Liver (tissue), 9 donors: Measurements from ENCODE around the gene PISD. TPM values are rescaled to one million over a fixed set of nuclear protein-coding genes. Genes with fewer than 3 reads are reported as not detected.
"Not testable (repeated sequence)": the region's sequence is repeated elsewhere in the genome, so short reads cannot be mapped to it uniquely, and the experiment has no call there.

Experiments used
- DNase-seq: peaks from one replicate; pipeline ENCODE4 v3.0.0-alpha.2; 2017; ENCODE audit warnings: low spot score
- H3K27ac ChIP-seq, 2 donors: one replicate each; pipeline ENCODE4 v1.7.0; 2013; ENCODE audit warnings: inconsistent platforms in 2 of 2, low read length in 2 of 2, control low read depth in 1 of 2, low read depth in 1 of 2, mild to moderate bottlenecking in 1 of 2
- H3K27me3 ChIP-seq, 4 donors: one replicate each; pipeline versions ENCODE4 v1.6.1 to v1.7.0; 2013; ENCODE audit warnings: low read length in 3 of 4, inconsistent platforms in 1 of 4, mild to moderate bottlenecking in 1 of 4, moderate library complexity in 1 of 4; ENCODE audit not compliant: control insufficient read depth in 4 of 4, insufficient read depth in 4 of 4
- H3K36me3 ChIP-seq, 4 donors: one replicate each; pipeline versions ENCODE4 v1.6.1 to v1.7.0; 2013; ENCODE audit warnings: low read length in 3 of 4, mild to moderate bottlenecking in 3 of 4, low read depth in 1 of 4, moderate library complexity in 1 of 4; ENCODE audit not compliant: control insufficient read depth in 4 of 4, insufficient read depth in 3 of 4
- H3K4me1 ChIP-seq, 4 donors: one replicate each; pipeline versions ENCODE4 v1.6.1 to v1.7.0; 2013; ENCODE audit warnings: low read length in 3 of 4, mild to moderate bottlenecking in 3 of 4, moderate library complexity in 1 of 4; ENCODE audit not compliant: control insufficient read depth in 4 of 4, insufficient read depth in 4 of 4
- H3K4me3 ChIP-seq, 3 donors: one replicate each; pipeline versions ENCODE4 v1.6.1 to v1.7.0; 2013; ENCODE audit warnings: low read length in 3 of 3, control low read depth in 1 of 3, low read depth in 1 of 3, mild to moderate bottlenecking in 1 of 3
- H3K9ac ChIP-seq, 2 donors: one replicate each; pipeline ENCODE4 v1.7.0; 2013; ENCODE audit warnings: low read length in 2 of 2, mild to moderate bottlenecking in 2 of 2, moderate library complexity in 2 of 2, control low read depth in 1 of 2, low read depth in 1 of 2
- H3K9me3 ChIP-seq, 4 donors: one replicate each; pipeline versions ENCODE4 v1.6.1 to v1.7.0; 2013; ENCODE audit warnings: low read length in 3 of 4; ENCODE audit not compliant: control insufficient read depth in 4 of 4
- ATF3 ChIP-seq: IDR thresholded peaks from 2 replicates; pipeline ENCODE4 v1.6.1; 2016; ENCODE audit warnings: antibody characterized with exemption
- EGR1 ChIP-seq, 2 donors: IDR thresholded peaks; 2 replicates each; pipeline ENCODE4 v1.6.1; 2016 to 2018; ENCODE audit warnings: antibody characterized with exemption in 2 of 2, low read depth in 2 of 2
- FOXA1 ChIP-seq: IDR thresholded peaks from 2 replicates; pipeline ENCODE4 v1.6.1; 2016; ENCODE audit warnings: antibody characterized with exemption
- FOXA2 ChIP-seq: IDR thresholded peaks from 2 replicates; pipeline ENCODE4 v1.6.1; 2016; ENCODE audit warnings: antibody characterized with exemption
- GABPA ChIP-seq, 2 donors: IDR thresholded peaks in 1 of 2; conservative IDR thresholded peaks in 1 of 2; 2 replicates each; pipeline ENCODE4 v1.6.1; 2016; ENCODE audit warnings: antibody characterized with exemption in 2 of 2, mild to moderate bottlenecking in 1 of 2, moderate library complexity in 1 of 2
- HNF4A ChIP-seq, 2 donors: conservative IDR thresholded peaks; 2 replicates each; pipeline ENCODE4 v1.6.1; 2016; ENCODE audit warnings: antibody characterized with exemption in 2 of 2, mild to moderate bottlenecking in 2 of 2
- HNF4G ChIP-seq: IDR thresholded peaks from 2 replicates; pipeline ENCODE4 v1.6.1; 2016; ENCODE audit warnings: antibody characterized with exemption
- JUND ChIP-seq, 2 donors: IDR thresholded peaks; 2 replicates each; pipeline ENCODE4 v1.6.1; 2016; ENCODE audit warnings: antibody characterized with exemption in 2 of 2
- MAX ChIP-seq: IDR thresholded peaks from 2 replicates; pipeline ENCODE4 v1.6.1; 2016; ENCODE audit warnings: antibody characterized with exemption
- RAD21 ChIP-seq, 2 donors: IDR thresholded peaks; 2 replicates each; pipeline ENCODE4 v1.6.1; 2016; ENCODE audit warnings: antibody characterized with exemption in 2 of 2, mild to moderate bottlenecking in 2 of 2
- REST ChIP-seq: IDR thresholded peaks from 2 replicates; pipeline ENCODE4 v1.6.1; 2016; ENCODE audit warnings: antibody characterized with exemption, mild to moderate bottlenecking
- RXRA ChIP-seq, 2 donors: IDR thresholded peaks; 2 replicates each; pipeline ENCODE4 v1.6.1; 2017 to 2018; ENCODE audit warnings: antibody characterized with exemption in 2 of 2, mild to moderate bottlenecking in 1 of 2
- SP1 ChIP-seq: IDR thresholded peaks from 2 replicates; pipeline ENCODE4 v1.6.1; 2018; ENCODE audit warnings: antibody characterized with exemption, mild to moderate bottlenecking
- TAF1 ChIP-seq: conservative IDR thresholded peaks from 2 replicates; pipeline ENCODE4 v1.6.1; 2016; ENCODE audit warnings: antibody characterized with exemption, mild to moderate bottlenecking
- YY1 ChIP-seq: IDR thresholded peaks from 2 replicates; pipeline ENCODE4 v1.6.1; 2016; ENCODE audit warnings: antibody characterized with exemption, mild to moderate bottlenecking
- WGBS: extraction: QIAGEN DNeasy Blood & Tissue Kit; methylation state at CpG from one replicate; pipeline ENCODE4 v1.1.7; 2013; 5-methylcytosine and 5-hydroxymethylcytosine counted together
- polyA plus RNA-seq, 2 donors: library from polyadenylated mRNA; stranded (reverse) in 1 of 2; unstranded in 1 of 2; fragments of 200-250 nt in 1 of 2; fragments of >200 nt in 1 of 2; fragmentation: Nextera tagmentation in 1 of 2; extraction: Ambion mirVana in 1 of 2; gene quantifications; one replicate each; pipeline versions ENCODE4 v1.2.1 to v1.2.3, GENCODE V29; 2013 to 2015
- total RNA-seq, 2 donors: library from RNA; depleted of rRNA; stranded (reverse); fragments of >200 nt; gene quantifications; one replicate each; pipeline ENCODE4 v1.2.3, GENCODE V29; 2014
- TF ChIP-seq, protein P1 (sequence below): IDR thresholded peaks from 2 replicates; pipeline ENCODE4 v1.6.1; 2016; ENCODE audit warnings: antibody characterized with exemption
- donor health status: healthy.
- donor health status: healthy.
- donor health status: healthy.
- donor health status: healthy.
- donor health status: healthy.

Gene PISD
- total and polyA plus RNA-seq, 4 donors: 14.7 to 28.3 (median 20.4) TPM

- peaks cover 8 to 33% (median 20%) of the 10 kb centered on the region in 4 donors for H3K36me3 ChIP-seq
- no peaks in the 10 kb centered on the region for H3K27me3 ChIP-seq
- WGBS: 84% methylated on average over 8 of the region's 8 CpGs
- no peaks in the 10 kb centered on the region for H3K9me3 ChIP-seq
- no peak for DNase-seq
- TF ChIP-seq GABPA (IDR thresholded peaks at IDR 0.05 in 1 of 2, conservative IDR thresholded peaks at IDR 0.05 in 1 of 2) (no peak), ATF3 (no peak), FOXA1 (no peak), FOXA2 (no peak), YY1 (no peak), RAD21 (IDR thresholded peaks at IDR 0.05) (no peak)
- TF ChIP-seq, protein P1, sequence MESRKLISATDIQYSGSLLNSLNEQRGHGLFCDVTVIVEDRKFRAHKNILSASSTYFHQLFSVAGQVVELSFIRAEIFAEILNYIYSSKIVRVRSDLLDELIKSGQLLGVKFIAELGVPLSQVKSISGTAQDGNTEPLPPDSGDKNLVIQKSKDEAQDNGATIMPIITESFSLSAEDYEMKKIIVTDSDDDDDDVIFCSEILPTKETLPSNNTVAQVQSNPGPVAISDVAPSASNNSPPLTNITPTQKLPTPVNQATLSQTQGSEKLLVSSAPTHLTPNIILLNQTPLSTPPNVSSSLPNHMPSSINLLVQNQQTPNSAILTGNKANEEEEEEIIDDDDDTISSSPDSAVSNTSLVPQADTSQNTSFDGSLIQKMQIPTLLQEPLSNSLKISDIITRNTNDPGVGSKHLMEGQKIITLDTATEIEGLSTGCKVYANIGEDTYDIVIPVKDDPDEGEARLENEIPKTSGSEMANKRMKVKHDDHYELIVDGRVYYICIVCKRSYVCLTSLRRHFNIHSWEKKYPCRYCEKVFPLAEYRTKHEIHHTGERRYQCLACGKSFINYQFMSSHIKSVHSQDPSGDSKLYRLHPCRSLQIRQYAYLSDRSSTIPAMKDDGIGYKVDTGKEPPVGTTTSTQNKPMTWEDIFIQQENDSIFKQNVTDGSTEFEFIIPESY: no peak
- H3K9ac ChIP-seq: no peak overlapping the region
- no peaks in the 10 kb centered on the region for H3K4me1 ChIP-seq
- no peak overlapping the region for H3K27ac ChIP-seq
- H3K4me3 ChIP-seq: no peak overlapping the region
These were observed 45.5 kb upstream of the PISD start for GRCh38 chr22:31707519-31707918.

GRCh38 chr22:31695423-31695822 is 33.4 kb upstream of the PISD start:
- DNase-seq: no peak

GRCh38 chr22:31694046-31694445 is 32.0 kb upstream of the PISD start:
- not testable (repeated sequence) for H3K9me3 ChIP-seq, H3K4me3 ChIP-seq, H3K27me3 ChIP-seq, H3K9ac ChIP-seq, H3K4me1 ChIP-seq, H3K27ac ChIP-seq, DNase-seq
- H3K36me3 ChIP-seq: peaks cover 10 to 40% (median 20%) of the 10 kb centered on the region in 4 donors
- 97% methylated on average over 11 of the region's 11 CpGs for WGBS

More at GRCh38 chr22:31695423-31695822, 33.4 kb upstream of the PISD start:
- 83% methylated on average over 4 of the region's 4 CpGs for WGBS
- H3K27me3 ChIP-seq: no peaks in the 10 kb centered on the region
- peaks cover 8 to 44% (median 23%) of the 10 kb centered on the region in 4 donors for H3K36me3 ChIP-seq
- H3K4me3 ChIP-seq: no peak overlapping the region
- no peak overlapping the region for H3K27ac ChIP-seq
- H3K4me1 ChIP-seq: no peaks in the 10 kb centered on the region
- no peak overlapping the region for H3K9ac ChIP-seq
- no peak for TF ChIP-seq TAF1
- TF ChIP-seq RXRA (IDR thresholded peaks at IDR 0.05): no peak
- no peak for TF ChIP-seq REST
- no peak for TF ChIP-seq ATF3
- TF ChIP-seq YY1: no peak
- TF ChIP-seq EGR1 (IDR thresholded peaks at IDR 0.05; ENCODE audit: low read depth in 2 of 2): no peak
- no peak for TF ChIP-seq SP1
- no peak for TF ChIP-seq HNF4G
- TF ChIP-seq MAX: no peak
- no peak for TF ChIP-seq RAD21 (IDR thresholded peaks at IDR 0.05)
- no peak for TF ChIP-seq HNF4A (conservative IDR thresholded peaks at IDR 0.05)
- TF ChIP-seq JUND (IDR thresholded peaks at IDR 0.05): no peak
- TF ChIP-seq FOXA2: no peak
- no peaks in the 10 kb centered on the region for H3K9me3 ChIP-seq
